Mesothelial cell of epicardium (in vitro differentiated cells): ENCODE measurements around the gene LRRC27. TPM values are rescaled to one million over a fixed set of nuclear protein-coding genes. Genes with fewer than 3 reads are reported as not detected.

Source experiments
- DNase-seq, 2 experiments: peaks; one replicate each; pipeline ENCODE4 v3.0.0; 2021; ENCODE audit warnings: low spot score in 2 of 2; ENCODE audit not compliant: unreplicated experiment in 2 of 2
- H3K27ac Mint-ChIP-seq: 2 replicates; pipeline ENCODE4 v1.8.0; 2021; ENCODE audit warnings: mixed read lengths
- H3K27me3 Mint-ChIP-seq: 2 replicates; pipeline ENCODE4 v1.8.0; 2021; ENCODE audit warnings: low read depth, mixed read lengths
- H3K36me3 Mint-ChIP-seq: 2 replicates; pipeline ENCODE4 v1.8.0; 2021; ENCODE audit warnings: mixed read lengths
- H3K4me1 Mint-ChIP-seq: 2 replicates; pipeline ENCODE4 v1.8.0; 2021; ENCODE audit warnings: mixed read lengths
- H3K4me3 Mint-ChIP-seq: 2 replicates; pipeline ENCODE4 v1.8.0; 2021; ENCODE audit warnings: mild to moderate bottlenecking, moderate library complexity, mixed read lengths
- H3K9me3 Mint-ChIP-seq: 2 replicates; pipeline ENCODE4 v1.8.0; 2021; ENCODE audit warnings: mixed read lengths
- CTCF ChIP-seq: fragments of 200-600 bp; sonication (generic); IDR thresholded peaks from one replicate; pipeline ENCODE4 v1.5.0; 2021; ENCODE audit warnings: antibody characterized with exemption; ENCODE audit not compliant: unreplicated experiment
- total RNA-seq: library from RNA; stranded (reverse); gene quantifications from 3 replicates; pipeline ENCODE4 v1.2.1, GENCODE V29; 2021

Gene LRRC27
- total RNA-seq, 1 donor from 2014 or later = 15.2 TPM

- peaks cover 50% of the 10 kb centered on the region for H3K4me1 Mint-ChIP-seq
- no peaks in the 10 kb centered on the region for H3K9me3 Mint-ChIP-seq
- H3K27me3 Mint-ChIP-seq = no peaks in the 10 kb centered on the region
- H3K36me3 Mint-ChIP-seq = peaks cover 6% of the 10 kb centered on the region
- no peak for TF ChIP-seq CTCF
- no peak for DNase-seq
- peak overlapping the region; percentile 52 for H3K27ac Mint-ChIP-seq
- H3K4me3 Mint-ChIP-seq = no peak overlapping the region
These were observed 70.8 kb downstream of the LRRC27 start for GRCh38 chr10:132402781-132403241.

DNA sequence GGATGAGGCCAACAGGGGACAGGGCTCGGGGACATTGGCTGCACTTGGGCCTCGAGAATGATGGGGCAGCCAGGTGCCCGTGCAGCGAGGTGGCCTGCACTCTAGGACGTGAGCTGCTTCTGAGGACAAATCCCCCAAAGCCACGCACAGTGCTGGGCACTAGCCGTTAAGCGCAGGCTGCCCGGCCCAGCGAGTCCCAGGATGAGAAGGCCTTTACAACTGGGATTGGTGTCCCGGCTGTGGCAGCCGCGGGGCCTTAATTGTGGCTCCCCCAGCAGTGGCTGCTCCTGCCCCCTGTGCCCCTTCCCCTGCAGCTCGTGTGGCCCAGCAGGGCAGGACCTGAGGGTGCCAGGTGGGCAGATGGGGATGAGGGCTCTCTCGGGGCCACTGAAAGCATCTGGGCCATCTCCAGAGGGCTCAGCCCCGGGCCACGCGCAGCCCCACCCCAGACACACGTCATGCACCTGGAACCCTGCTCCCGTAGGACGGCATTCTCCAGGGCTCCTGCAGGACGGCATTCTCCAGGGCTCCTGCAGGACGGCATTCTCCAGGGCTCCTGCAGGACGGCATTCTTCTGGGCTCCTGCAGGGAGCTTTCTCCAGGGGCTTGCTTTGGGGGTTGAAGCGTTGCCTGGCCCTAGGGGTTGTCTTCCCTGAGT, 71.6 kb downstream of the LRRC27 start:
- no peak overlapping the region for H3K4me3 Mint-ChIP-seq
- TF ChIP-seq CTCF = no peak
- DNase-seq = no peak
- peak overlapping the region; percentile 98 for H3K27ac Mint-ChIP-seq
- no peaks in the 10 kb centered on the region for H3K27me3 Mint-ChIP-seq
- peaks cover 6% of the 10 kb centered on the region for H3K36me3 Mint-ChIP-seq
- peaks cover 51% of the 10 kb centered on the region for H3K4me1 Mint-ChIP-seq
- no peaks in the 10 kb centered on the region for H3K9me3 Mint-ChIP-seq

DNA sequence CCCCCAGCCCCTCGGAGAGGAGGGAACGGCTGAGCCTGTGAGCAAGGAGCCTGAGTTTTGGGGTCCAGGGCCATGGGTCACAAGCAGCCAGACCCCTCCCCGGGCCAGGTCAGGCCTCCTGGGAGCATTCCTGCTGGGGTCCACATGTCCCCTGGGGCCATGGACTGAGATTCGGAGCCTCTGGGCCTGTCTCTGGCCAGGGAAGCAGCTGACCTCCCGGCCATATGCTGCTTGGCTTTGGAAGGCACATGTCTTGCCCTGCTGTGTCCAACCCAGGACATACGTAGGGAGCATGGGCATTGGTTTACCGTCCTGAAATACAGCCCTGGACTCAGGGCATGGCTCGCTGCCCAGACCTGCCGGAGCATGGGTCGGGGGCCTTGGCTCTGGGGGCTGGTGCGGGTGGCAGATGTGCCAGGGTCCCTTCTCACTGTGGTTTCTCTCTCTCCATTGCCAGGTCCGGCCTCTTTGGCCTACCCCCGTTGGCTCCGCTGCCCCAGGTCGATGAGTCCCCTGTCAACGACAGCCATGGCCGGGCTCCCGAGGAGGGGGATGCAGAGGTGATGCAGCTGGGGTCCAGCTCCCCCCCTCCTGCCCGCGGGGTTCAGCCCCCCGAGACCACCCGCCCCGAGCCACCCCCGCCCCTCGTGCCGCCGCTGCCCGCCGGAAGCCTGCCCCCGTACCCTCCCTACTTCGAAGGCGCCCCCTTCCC, 72.3 kb downstream of the LRRC27 start:
- Mint-ChIP-seq H3K27me3 (no peaks in the 10 kb centered on the region), H3K4me1 (peaks cover 51% of the 10 kb centered on the region), H3K9me3 (no peaks in the 10 kb centered on the region), H3K36me3 (peaks cover 6% of the 10 kb centered on the region), H3K4me3 (no peak overlapping the region), H3K27ac (peak overlapping the region; percentile 56)
- no peak for TF ChIP-seq CTCF
- DNase-seq = no peak

DNA sequence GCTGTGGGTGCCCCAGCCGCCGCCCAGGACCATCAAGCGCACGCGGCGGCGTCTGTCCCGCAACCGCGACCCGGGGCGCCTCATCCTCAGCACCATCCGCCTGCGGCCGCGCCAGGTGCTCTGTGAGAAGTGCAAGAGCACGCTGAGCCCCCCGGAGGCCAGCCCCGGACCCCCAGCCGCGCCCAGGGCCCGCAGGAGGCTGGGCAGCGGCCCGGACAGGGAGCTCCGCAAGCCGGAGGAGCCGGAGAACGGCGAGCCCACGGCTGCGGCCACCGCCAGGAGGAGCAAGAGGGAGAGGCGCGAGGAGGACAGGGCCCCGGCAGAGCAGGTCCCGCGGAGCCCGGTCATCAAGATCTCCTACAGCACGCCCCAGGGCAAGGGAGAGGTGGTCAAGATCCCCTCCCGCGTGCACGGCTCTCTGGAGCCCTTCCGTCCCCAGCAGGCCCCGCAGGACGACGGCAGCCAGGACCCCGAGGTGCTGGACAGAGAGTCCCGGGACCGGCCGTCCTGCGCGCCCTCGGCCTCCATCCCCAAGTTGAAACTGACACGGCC, 73.0 kb downstream of the LRRC27 start:
- Mint-ChIP-seq H3K4me3 (no peak overlapping the region), H3K9me3 (no peaks in the 10 kb centered on the region), H3K27ac (no peak overlapping the region), H3K4me1 (peaks cover 49% of the 10 kb centered on the region), H3K27me3 (no peaks in the 10 kb centered on the region), H3K36me3 (peaks cover 6% of the 10 kb centered on the region)
- no peak for DNase-seq
- no peak for TF ChIP-seq CTCF

DNA sequence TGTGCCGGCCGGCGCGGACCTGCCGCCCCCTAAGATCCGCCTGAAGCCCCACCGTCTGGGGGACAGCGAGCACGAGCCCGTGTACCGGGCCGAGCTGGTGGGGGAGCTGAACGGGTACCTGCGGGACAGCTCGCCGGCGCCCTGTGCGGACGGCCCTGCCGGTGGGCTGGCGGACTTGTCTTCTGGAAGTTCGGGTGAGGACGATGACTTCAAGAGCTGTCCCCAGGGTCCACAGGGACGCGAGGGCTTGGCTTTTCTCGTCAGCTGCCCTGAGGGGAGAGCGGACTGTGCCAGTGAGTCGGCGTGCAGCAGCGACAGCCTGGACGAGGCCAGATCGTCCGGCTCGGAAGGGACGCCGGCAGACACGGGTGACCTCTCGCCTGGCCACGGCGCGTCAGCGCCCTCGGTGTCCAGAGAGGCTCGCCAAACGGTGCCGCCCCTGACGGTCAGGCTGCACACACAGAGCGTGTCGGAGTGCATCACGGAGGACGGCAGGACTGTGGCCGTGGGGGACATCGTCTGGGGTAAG, 73.5 kb downstream of the LRRC27 start:
- Mint-ChIP-seq H3K27me3 (no peaks in the 10 kb centered on the region), H3K9me3 (no peaks in the 10 kb centered on the region), H3K4me1 (peaks cover 52% of the 10 kb centered on the region), H3K4me3 (no peak overlapping the region), H3K36me3 (peaks cover 6% of the 10 kb centered on the region), H3K27ac (peak overlapping the region; percentile 59)
- no peak for TF ChIP-seq CTCF
- no peak for DNase-seq
